Peyer's patch (tissue), 4 donors: Measurements from ENCODE around the gene APBB3. TPM values are rescaled to one million over a fixed set of nuclear protein-coding genes. Genes with fewer than 3 reads are reported as not detected.

Experiments
- DNase-seq, 3 donors: peaks; one replicate each; pipeline ENCODE4 v3.0.0-alpha.2; 2017 to 2019
- H3K27ac ChIP-seq, 4 donors: fragments of 200-600 bp; sonication (generic); one replicate each; pipeline ENCODE4 v1.5.1; 2016 to 2019
- H3K27me3 ChIP-seq, 2 donors: fragments of 200-600 bp; sonication (generic); one replicate each; pipeline ENCODE4 v1.5.1; 2019
- H3K36me3 ChIP-seq, 3 donors: fragments of 200-600 bp; sonication (generic); one replicate each; pipeline ENCODE4 v1.5.1; 2016 to 2019
- H3K4me1 ChIP-seq, 4 donors: fragments of 200-600 bp; sonication (generic); one replicate each; pipeline ENCODE4 v1.5.1; 2016 to 2019
- H3K4me3 ChIP-seq, 4 donors: fragments of 200-600 bp; sonication (generic); 1 replicate in 3 of 4; 2 replicates in 1 of 4; pipeline ENCODE4 v1.5.1; 2016 to 2019; ENCODE audit warnings: mild to moderate bottlenecking in 1 of 4
- H3K9me3 ChIP-seq, 4 donors: fragments of 200-600 bp; sonication (generic); one replicate each; pipeline ENCODE4 v1.5.1; 2016 to 2019; ENCODE audit warnings: mild to moderate bottlenecking in 1 of 4
- POLR2A ChIP-seq, 2 donors: fragments of 450-650 bp; IDR thresholded peaks; one replicate each; pipeline ENCODE4 v1.5.1; 2017; ENCODE audit warnings: antibody characterized with exemption in 2 of 2, mild to moderate bottlenecking in 2 of 2, moderate library complexity in 2 of 2
- total RNA-seq, 4 donors: library from RNA; depleted of rRNA; stranded (reverse); fragments of >200 nt; gene quantifications; one replicate each; pipeline ENCODE4 v1.1.0, GENCODE V29; 2016
- TF ChIP-seq, protein P1 (sequence below), 6 experiments: fragments of 450-650 bp in 4 of 6; fragments of 200-600 bp in 2 of 6; sonication (generic) in 1 of 6; IDR thresholded peaks; one replicate each; pipeline ENCODE4 v1.5.1; 2017 to 2019; ENCODE audit warnings: antibody characterized with exemption in 6 of 6, mild to moderate bottlenecking in 3 of 6, moderate library complexity in 1 of 6

Gene APBB3
- total RNA-seq, 4 donors from 2014 or later = 21.7 to 78.5 (median 62.4) TPM

GRCh38 chr5:140568443-140569063, 4.2 kb upstream of the APBB3 start:
- no peaks in the 10 kb centered on the region for H3K27me3 ChIP-seq
- TF ChIP-seq POLR2A (IDR thresholded peaks at IDR 0.05) = no peak
- TF ChIP-seq, protein P1, sequence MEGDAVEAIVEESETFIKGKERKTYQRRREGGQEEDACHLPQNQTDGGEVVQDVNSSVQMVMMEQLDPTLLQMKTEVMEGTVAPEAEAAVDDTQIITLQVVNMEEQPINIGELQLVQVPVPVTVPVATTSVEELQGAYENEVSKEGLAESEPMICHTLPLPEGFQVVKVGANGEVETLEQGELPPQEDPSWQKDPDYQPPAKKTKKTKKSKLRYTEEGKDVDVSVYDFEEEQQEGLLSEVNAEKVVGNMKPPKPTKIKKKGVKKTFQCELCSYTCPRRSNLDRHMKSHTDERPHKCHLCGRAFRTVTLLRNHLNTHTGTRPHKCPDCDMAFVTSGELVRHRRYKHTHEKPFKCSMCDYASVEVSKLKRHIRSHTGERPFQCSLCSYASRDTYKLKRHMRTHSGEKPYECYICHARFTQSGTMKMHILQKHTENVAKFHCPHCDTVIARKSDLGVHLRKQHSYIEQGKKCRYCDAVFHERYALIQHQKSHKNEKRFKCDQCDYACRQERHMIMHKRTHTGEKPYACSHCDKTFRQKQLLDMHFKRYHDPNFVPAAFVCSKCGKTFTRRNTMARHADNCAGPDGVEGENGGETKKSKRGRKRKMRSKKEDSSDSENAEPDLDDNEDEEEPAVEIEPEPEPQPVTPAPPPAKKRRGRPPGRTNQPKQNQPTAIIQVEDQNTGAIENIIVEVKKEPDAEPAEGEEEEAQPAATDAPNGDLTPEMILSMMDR (IDR thresholded peaks at IDR 0.05) = no peak
- peaks cover 0 to 20% (median 0%) of the 10 kb centered on the region in 3 donors for H3K36me3 ChIP-seq
- DNase-seq = peak in 1 of 3 donors; percentile 39
- H3K4me1 ChIP-seq = peaks cover 0 to 43% (median 10%) of the 10 kb centered on the region in 4 donors
- H3K27ac ChIP-seq = peak overlapping the region; percentile 49 to 72 (median 66)
- H3K4me3 ChIP-seq = no peak overlapping the region
- no peaks in the 10 kb centered on the region for H3K9me3 ChIP-seq

DNA sequence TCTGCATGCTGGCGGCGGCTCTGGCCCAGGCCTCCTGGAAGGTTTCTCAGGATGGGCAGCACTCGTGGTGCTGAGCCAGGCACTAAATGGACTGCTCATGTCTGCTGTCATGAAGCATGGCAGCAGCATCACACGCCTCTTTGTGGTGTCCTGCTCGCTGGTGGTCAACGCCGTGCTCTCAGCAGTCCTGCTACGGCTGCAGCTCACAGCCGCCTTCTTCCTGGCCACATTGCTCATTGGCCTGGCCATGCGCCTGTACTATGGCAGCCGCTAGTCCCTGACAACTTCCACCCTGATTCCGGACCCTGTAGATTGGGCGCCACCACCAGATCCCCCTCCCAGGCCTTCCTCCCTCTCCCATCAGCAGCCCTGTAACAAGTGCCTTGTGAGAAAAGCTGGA, 3.5 kb upstream of the APBB3 start:
- peaks cover 0 to 50% (median 13%) of the 10 kb centered on the region in 4 donors for H3K4me1 ChIP-seq
- peak in 2 of 3 donors; percentile 8 to 43 for DNase-seq

GRCh38 chr5:140567136-140567818, 2.9 kb upstream of the APBB3 start:
- H3K27me3 ChIP-seq = no peaks in the 10 kb centered on the region
- no peak overlapping the region for H3K27ac ChIP-seq
- peaks cover 0 to 50% (median 13%) of the 10 kb centered on the region in 4 donors for H3K4me1 ChIP-seq
- peaks cover 0 to 20% (median 0%) of the 10 kb centered on the region in 3 donors for H3K36me3 ChIP-seq
- H3K9me3 ChIP-seq = no peaks in the 10 kb centered on the region
- peak in 2 of 3 donors; percentile 13 to 45 for DNase-seq
- H3K4me3 ChIP-seq = no peak overlapping the region
- TF ChIP-seq, protein P1 (IDR thresholded peaks at IDR 0.05) = no peak
- no peak for TF ChIP-seq POLR2A (IDR thresholded peaks at IDR 0.05)

More for the DNA sequence above, 3.5 kb upstream of the APBB3 start:
- no peaks in the 10 kb centered on the region for H3K9me3 ChIP-seq
- H3K4me3 ChIP-seq = no peak overlapping the region
- peaks cover 0 to 20% (median 0%) of the 10 kb centered on the region in 3 donors for H3K36me3 ChIP-seq
- H3K27me3 ChIP-seq = no peaks in the 10 kb centered on the region
- no peak overlapping the region for H3K27ac ChIP-seq
- TF ChIP-seq POLR2A (IDR thresholded peaks at IDR 0.05) = no peak

GRCh38 chr5:140566665-140567064, 2.3 kb upstream of the APBB3 start:
- H3K36me3 ChIP-seq = peaks cover 0 to 21% (median 0%) of the 10 kb centered on the region in 3 donors
- no peaks in the 10 kb centered on the region for H3K9me3 ChIP-seq
- TF ChIP-seq, protein P1 (IDR thresholded peaks at IDR 0.05) = no peak
- TF ChIP-seq POLR2A (IDR thresholded peaks at IDR 0.05) = no peak
- H3K27me3 ChIP-seq = no peaks in the 10 kb centered on the region
- no peak overlapping the region for H3K4me3 ChIP-seq
- H3K27ac ChIP-seq = peak overlapping the region in 1 of 4 donors; percentile 4
- peak in 1 of 3 donors; percentile 43 for DNase-seq
- peaks cover 0 to 50% (median 13%) of the 10 kb centered on the region in 4 donors for H3K4me1 ChIP-seq

DNA sequence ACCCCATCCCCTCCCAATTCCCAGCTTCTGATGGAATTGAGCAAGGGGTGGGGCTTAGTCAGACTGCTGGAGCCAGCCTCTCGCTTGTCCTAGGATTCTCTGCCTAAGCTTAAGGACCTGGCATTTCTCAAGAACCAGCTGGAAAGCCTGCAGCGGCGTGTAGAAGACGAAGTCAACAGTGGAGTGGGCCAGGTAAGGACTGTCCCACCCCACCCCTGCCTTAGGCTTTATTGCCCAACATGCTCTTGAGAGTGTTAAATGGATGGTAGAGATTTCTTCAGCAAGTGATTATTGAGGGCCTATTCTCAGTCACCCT, 1.3 kb upstream of the APBB3 start:
- H3K36me3 ChIP-seq = peaks cover 0 to 30% (median 0%) of the 10 kb centered on the region in 3 donors
- peak overlapping the region in 2 of 4 donors; percentile 72 to 81 for H3K4me3 ChIP-seq
- DNase-seq = peak in 1 of 3 donors; percentile 6
- H3K9me3 ChIP-seq = no peaks in the 10 kb centered on the region
- no peak for TF ChIP-seq POLR2A (IDR thresholded peaks at IDR 0.05)
- TF ChIP-seq, protein P1 (IDR thresholded peaks at IDR 0.05) = no peak
- peaks cover 0 to 50% (median 13%) of the 10 kb centered on the region in 4 donors for H3K4me1 ChIP-seq
- peak overlapping the region in 3 of 4 donors; percentile 90 to 95 (median 90) for H3K27ac ChIP-seq
- no peaks in the 10 kb centered on the region for H3K27me3 ChIP-seq
